ENCODE measurements around the gene GBF1.
"Not testable (repeated sequence)": the region's sequence is repeated elsewhere in the genome, so short reads cannot be mapped to it uniquely, and the experiment has no call there.

GBF1 gene

DNA sequence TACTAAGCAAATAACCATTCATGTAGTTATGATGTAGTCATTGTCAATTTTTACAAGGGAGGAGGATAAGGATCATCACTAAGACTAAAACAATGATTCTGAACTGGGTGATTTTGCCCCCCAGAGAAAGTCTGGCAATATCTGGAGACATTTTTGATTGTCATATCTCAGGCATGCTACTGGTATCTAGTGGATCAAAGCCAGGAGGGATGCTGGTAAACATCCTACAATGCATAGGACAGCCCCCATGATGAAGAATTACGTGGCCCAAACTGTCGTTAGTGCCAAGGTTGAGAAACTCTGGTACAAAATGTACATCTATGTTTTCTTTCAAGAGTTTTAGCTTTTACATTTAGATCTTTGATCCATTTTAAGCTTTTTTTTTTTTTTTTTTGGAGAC lies 57.3 kb downstream of the GBF1 start:
- no peak for DNase-seq (ENCODE audit: low read depth in 2 of 2)

DNA sequence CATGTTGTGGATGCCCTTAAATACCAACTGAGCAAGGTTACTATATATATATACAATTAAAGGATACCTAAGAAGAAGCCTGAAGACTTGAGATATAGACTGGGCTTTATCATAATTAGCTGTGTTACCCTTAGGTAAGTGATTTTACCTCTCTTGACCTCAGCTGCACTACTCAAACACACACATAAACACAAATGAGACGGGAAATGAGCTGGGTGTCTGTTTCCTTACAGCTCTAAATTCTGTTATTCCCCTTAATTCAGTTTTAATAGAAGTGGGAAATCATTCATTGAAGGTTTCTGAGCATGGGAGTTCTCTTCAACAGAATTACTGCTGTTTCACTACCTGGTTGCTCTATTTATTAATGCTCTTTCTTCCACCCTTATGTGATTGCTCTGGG lies 60.7 kb downstream of the GBF1 start:
- no peak for DNase-seq (ENCODE audit: low read depth in 2 of 2)

DNA sequence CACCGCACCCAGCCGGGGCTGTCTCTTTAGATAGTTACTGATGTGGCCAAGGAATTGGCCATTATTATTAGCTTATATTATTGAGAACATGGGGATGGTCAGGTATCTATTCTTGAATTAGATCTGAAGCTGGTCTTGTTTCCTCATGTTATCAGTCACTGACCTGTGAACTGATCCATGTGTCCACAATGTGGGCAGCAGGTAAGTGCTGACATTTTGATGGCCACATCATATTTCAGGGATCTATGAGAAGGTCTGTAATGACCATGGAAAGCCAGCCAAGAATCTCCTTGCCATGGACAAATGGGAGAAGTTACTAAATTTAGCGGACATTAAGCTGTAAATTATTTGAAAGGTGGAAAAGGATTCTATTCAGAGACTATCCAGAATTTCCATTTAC lies 61.4 kb downstream of the GBF1 start:
- no peak for DNase-seq (ENCODE audit: low read depth in 2 of 2)

DNA sequence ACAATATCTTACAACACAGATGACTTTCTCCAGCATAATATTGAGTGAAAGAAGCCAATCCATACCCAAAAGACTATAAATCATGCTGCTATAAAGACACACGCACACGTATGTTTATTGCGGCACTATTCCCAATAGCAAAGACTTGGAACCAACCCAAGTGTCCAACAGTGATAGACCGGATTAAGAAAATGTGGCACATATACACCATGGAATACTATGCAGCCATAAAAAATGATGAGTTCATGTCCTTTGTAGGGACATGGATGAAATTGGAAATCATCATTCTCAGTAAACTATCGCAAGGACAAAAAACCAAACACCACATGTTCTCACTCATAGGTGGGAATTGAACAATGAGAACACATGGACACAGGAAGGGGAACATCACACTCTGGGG lies 63.0 kb downstream of the GBF1 start:
- DNase-seq (ENCODE audit: low read depth in 2 of 2) = not testable (repeated sequence)

DNA sequence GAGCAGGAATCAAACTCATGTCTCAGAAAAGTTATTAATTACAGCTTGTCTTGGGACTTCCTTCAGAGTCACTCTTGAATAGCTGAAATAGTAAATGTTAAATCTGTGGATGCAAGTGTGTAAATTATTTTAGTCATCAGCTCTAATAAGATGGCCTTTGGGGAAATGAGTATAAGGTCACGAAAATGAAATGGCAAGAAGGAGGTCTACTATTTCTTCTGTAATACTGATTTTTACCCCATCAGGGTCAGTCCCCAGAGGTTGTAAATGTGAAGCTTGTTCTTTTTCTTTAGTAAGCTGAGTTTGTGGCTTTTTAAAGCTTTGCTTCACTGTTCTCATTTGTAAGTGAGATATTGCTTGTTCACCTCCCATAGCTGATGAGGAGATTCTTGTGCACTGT lies 63.9 kb downstream of the GBF1 start:
- no peak for DNase-seq (ENCODE audit: low read depth in 2 of 2)

DNA sequence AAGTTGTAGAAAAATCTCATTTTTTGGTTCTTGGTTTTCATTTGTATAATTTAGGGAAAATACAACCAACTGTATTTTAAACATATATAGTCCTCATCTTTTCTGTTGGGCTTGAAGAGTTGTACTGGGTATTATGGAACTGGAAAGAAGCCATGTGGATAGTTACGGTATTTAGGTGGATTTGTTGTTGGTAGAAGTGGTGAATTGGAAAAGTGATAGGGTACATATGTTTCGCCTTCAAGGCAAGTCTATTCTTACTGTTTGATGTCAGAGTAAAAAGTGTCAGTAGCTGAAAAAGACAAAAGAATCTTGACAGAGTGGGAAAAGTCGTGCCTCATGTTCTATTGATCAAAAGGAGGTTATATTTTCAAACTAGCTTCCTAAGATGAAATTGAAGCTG lies 64.6 kb downstream of the GBF1 start:
- no peak for DNase-seq (ENCODE audit: low read depth in 2 of 2)

DNA sequence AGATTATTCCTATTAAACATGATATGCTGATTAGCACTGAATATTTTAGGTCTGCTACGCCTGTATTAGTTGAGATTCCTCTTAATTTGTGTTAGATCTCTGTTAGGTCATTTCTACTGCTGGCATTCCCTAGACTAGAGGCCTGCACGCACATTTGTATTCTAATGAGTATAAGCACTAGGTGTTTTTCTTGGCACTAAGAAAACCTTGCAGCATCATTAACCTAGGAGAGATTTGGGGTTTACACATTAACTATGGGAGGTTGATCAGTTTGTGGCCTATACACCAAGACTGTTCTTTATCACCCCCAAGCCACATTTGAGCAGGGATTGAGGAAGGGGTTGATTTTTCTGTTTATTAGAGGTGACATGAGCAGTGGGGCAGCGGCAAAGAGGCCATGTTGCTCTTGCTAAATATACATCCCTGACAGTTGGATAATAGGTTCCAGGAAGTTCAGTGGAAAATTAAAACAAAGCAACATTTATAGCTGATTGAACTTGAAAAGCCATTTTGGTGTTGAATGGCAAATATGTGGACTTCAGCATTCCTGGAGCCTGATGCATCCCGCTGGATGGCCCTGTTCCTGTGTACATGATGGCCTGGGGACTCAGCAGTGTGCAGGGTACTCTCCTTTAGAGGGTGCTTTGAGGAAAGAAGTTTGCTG lies 65.2 kb downstream of the GBF1 start:
- no peak for DNase-seq (ENCODE audit: low read depth in 2 of 2)

DNA sequence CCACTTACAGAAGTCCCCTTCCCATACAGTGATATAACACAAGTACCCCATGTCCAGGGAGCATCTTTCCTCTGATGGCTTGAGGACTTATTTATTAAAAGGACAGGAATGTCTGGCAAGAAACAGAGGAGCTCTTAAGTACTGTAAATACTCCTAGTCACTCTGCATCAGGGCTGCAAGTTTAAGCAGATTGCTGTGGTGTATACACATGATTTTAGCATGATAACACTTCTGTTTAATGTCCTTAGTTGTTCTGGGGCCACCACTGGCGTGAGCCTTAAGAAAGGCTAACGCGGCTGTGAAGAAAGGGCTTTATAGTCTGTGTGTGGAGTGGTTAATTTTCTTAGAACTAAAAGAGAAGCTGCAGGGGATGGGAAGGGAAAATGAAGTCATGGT lies 65.7 kb downstream of the GBF1 start:
- no peak for DNase-seq (ENCODE audit: low read depth in 2 of 2)

DNA sequence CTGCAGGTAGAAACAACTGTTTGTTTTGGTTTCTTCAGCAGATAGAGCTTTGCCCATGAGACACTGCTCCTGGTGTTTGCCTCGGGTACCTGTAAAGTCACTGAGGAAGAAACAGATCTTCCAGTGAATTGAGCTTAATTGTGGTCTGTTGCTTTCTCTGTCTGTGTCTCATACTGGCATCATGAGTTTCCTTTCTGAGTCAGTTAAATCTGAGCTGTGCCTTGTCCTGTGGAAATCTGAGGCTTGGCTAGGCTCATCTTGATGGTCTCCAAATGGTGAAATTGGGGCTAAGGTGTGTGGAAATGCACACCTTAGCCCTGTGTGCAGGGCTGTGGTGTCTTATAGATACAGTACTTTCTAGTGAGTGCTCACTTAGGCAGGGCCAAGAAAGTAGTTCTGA lies 67.4 kb downstream of the GBF1 start:
- DNase-seq (ENCODE audit: low read depth in 2 of 2) = no peak

DNA sequence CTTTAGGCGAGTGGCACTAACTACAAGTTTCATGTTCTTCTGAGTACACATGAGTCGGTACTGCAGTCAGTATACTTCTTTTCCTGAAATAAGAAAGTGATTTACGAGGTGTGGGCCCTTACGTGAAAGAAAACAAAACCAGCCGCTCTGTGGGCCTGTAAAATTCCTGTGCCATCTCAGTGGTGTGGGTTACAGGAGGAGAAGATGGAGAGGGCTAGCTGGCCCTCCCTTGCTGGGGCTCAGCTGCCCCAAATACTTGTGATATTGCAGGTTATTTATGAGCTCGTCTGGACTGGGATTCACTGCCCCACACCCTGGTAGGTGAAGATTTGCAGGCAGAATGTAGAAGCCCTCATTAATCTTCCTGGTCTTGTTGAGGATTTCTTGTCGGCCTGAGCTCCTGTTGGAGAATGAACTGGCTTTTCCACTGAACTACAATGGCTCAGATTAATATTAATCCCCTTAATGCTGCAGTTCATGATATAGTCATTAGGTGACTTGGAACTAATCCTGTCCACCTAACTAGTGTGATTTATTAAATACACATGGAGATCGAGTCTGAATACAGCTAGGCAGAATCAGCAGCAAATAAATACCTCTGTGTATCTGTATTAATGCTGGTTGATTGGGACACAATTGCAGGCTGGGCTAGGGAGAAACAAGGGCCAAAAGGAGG lies 68.0 kb downstream of the GBF1 start:
- DNase-seq (ENCODE audit: low read depth in 2 of 2) = no peak

DNA sequence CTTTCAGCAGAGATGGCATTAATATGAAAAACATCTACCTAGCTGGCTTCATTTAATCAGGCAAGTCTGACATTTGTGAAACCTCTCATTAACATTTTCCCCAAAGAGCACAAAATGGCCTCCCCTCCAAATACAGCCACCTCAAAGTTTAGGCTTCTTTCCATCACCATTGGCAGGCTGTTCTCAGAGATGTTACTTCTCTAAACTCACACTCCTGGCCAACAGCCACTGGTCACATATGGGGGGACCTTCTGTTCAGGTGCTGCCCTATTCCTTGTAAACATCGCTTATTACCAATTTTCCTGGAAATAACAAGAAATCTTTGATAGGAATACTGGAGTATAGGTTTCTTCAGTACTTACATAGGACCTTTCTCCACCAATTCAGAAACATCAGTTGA lies 69.5 kb downstream of the GBF1 start:
- DNase-seq (ENCODE audit: low read depth in 2 of 2) = no peak

DNA sequence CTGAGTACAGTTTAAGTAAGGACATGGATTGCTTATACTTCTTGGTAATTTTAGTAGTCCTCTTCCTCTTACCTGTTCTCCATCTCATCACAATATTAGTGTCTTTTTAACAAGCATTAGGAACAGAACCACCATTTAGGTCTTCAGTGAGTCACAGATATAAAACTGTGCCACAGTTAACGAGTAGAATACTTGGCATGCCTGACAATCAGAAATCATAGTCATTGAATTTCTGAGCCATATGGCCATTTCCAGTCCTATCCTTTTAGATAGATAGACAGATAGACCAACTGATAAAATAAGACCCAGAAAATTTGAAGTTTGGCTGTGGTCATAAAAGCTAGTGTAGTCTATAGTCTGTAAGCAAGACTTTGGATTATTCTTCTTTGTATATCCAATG lies 71.1 kb downstream of the GBF1 start:
- no peak for DNase-seq (ENCODE audit: low read depth in 2 of 2)

DNA sequence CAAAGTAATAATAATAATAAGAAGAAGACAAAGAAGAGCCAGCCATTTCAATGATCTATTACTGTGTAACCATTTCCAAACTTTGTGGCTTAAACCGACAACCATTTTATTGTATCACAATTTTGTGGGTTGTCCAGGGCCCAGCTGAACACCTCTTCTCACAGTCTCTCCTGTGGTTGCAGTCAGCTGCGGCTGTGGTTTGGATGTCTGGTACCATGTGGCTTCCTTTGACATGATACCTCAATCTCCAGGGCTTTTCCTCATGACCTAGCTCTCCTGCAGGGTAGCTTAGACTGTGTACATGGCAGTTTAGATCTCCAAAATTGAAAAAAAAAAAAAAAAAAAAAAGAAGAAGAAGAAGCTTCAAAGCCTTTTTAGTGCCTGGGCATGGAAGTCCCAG lies 77.6 kb downstream of the GBF1 start:
- peak; percentile 15 to 23 for DNase-seq (ENCODE audit: low read depth in 2 of 2)

DNA sequence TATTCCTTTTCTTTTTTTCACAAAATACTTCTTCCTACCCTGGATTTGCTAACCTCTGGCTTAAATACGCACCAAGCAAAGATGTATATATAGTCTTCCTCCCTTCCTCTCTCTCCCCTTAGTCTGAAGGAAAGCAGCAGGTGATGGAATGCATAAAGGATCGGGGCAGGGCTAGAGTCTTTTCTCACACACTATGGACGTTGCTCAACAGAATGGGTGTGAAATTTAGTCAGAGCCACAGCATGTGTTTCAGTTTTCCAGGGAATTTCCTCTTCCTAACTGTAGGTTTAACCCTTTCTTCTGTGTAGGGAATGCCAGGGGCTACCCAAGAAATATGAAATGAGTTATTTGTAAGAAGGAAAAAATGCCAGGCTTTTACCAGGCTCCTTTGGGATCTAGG lies 78.7 kb downstream of the GBF1 start:
- DNase-seq (ENCODE audit: low read depth in 2 of 2) = no peak

DNA sequence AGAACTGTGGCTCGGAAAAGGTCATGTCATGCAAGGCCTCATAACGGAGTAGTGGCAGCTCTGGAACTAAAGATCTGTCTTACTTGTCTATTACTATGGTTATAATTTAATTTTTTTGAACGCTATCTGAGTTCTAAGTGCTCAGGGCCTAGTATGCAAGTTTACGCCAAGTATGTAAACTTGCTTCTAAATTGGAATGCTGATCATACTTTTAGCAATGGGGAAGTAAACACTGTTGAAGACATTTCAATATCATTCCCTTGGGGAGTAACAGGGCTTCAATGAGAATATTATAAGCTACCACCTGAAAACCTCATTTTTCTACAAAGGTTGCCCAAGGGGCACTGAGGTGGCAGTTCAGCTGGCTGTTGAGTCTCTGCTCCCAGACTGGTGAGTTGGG lies 80.7 kb downstream of the GBF1 start:
- no peak for DNase-seq (ENCODE audit: low read depth in 2 of 2)

DNA sequence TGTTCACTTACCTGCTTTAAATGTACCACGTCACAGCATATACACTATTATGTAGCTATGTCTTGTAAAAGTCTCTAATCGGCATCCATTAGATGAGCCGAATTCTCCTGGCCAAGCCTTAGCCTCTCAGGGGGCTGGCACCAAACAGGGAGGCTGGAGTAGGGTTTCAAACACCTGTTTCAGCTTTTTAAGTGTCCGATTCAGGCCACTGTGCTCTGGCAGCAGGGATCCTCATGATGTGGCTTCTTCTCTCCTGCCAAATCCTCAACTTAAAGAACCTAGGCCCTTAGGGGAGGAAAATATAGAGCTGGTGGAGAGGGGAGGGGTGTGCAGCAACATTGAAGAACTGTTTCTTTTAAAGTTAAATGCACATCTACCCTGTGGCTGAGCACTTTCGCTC lies 81.7 kb downstream of the GBF1 start:
- DNase-seq (ENCODE audit: low read depth in 2 of 2) = no peak

DNA sequence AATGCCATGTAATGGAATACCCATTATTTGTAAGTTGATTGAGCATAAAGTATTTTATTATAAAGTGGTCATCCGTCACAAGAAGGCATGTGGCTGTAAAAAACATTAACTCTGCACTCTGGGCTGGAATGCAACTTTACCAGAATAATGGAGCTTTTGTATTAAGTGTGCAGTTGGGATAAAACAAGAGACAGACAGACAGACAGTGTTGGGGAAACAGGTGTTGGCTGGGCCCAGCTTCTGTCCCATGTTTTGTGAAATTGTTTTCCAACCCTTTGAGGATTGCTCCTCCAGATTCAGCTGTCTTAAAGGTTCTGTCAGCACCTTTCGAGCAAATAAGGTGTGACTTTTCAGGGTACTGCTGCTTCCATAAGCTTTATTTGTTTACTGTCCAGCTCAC lies 82.3 kb downstream of the GBF1 start:
- DNase-seq (ENCODE audit: low read depth in 2 of 2) = no peak

DNA sequence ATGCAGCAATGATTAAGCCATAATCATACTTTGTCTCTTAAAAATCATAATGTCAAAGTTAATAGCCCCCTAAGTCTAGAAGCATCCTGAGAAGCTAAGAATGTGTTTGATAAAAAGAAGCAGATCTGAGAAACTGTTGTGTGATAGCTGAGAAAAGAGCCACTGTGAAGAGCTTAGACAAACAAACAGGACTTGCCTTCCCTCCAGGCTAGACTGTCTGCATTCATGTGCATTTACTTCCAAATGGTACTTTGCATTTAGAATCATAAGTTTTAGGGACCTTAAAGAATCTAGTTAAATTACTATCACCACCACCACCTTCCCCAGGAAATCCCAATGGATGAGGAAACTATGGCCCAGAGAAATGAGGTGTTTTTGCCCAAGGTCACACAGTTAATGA lies 87.4 kb downstream of the GBF1 start:
- no peak for DNase-seq (ENCODE audit: low read depth in 2 of 2)

DNA sequence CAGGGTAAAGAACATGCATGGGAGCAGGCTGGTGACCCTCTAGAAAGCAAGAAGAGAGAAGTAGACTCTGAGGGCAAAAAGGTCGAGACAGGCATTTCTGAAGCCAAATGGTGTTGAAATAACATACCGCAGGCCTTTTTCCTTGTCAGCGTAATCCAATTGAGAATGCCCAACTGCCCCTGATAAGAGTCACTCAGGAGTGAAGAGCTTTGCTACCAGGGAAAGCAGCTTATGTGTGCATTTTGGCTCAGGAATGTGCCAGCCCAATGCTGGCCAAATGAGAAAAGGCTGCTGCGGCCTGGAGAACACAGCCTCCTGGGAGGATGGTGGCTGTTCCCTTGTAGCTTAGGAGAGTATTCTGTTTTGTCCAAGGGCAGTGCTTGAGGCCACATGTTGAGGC lies 88.8 kb downstream of the GBF1 start:
- DNase-seq (ENCODE audit: low read depth in 2 of 2) = no peak

DNA sequence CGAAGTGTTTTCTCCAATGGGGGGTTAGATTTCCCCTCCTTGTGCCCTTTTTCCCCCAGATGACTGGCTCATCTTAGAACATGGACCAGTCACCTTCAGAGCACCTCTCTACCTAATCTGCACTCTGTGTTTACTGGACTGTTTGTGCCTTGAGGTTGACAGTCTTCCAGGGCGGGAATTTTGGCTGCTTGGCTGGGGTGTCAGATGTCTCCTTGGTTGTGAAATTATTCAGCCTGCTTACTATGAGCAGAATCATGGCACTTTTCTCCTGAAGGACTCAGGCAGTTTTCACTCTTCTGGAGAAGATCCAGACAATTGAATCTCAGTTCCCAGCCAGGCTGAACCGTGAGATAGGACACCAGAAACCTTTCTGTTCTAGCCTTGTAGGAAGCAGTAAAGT lies 89.9 kb downstream of the GBF1 start:
- DNase-seq (ENCODE audit: low read depth in 2 of 2) = no peak

DNA sequence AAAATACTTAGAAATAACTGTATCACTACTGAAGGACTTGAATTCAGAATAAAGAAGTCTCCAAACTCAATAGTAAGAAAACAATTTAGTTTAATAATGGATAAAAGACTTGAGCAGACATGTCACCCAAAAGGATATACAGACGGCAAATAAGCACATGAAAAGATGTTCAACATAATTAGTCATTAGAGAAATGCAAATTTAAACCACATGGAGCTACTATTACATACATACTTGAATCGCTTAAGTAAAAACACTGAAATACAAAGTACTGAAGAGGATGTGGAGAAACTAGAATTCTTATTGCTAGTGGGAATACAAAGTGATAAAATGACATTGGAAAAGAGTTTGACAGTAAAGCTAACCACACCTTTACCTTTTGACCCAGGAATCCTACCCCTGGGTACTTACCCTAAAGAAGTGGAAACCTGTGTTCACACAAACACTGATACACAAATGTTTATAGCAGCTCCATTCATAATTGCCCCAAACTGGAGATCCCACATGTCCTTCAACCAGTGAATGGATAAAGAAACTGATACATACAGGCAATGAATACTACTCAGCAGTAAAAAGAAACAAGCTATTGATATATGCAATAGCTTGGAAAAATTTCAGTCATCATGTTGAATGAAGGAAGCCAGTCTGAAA lies 95.8 kb downstream of the GBF1 start:
- DNase-seq (ENCODE audit: low read depth in 2 of 2) = no peak

DNA sequence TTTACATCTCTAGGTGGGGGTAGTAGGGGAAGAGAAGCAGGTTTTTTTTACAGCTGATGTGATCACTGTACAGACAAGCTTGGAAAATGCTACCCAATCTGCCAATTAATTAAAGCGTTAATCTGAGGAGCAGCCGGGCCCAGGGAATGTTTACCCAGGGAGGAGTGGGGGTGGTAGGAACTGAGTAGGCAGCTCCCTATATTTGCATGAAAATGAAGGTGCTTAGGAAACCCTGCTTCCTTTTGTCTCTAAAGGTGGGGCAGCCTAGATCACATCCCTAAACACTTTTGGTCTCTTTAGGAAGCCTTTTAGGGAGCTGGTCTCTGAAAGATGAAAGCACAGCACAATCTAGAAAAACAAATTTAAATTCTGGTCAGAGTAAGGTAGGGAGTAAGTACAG lies 97.1 kb downstream of the GBF1 start:
- DNase-seq (ENCODE audit: low read depth in 2 of 2) = no peak

DNA sequence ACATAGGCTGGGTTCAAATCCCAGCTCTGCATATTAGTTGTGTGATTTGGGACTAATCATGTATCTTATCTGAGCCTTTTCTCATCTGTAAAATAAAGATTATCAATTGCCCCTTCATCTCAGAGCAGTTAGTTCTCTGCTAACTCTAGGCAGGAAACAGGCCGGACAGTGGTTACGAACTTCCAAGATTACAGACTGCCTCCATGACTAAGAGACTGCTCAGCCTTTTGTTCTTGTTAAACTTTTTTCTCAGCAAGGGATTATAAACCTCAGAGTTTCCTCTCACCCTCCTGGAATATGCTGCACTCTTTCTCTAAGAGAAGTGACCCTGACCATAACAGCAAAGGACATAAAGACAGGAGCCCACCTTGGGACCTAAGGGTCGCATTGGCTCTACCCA lies 97.6 kb downstream of the GBF1 start:
- no peak for DNase-seq (ENCODE audit: low read depth in 2 of 2)

DNA sequence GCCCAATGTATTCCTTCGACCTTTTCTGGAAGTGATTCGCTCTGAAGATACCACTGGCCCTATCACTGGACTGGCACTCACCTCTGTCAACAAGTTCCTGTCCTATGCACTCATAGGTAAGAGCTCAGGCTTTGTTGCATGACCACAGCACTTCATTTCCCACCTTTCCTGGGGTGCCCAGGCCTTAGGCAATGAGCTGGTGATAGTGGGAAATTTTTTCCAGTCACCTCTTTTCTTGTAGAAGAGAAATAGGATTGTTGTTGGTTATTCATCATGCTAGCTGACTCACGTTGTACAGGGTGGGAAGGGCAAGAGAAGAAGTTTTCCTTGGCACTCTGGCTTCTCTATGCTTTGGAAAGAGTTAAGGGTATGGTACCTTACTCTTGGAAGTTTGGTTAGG lies 98.7 kb downstream of the GBF1 start:
- DNase-seq (ENCODE audit: low read depth in 2 of 2) = no peak
